HCT116 (cell line): ENCODE data around the gene ABCF3. TPM values are rescaled to one million over a fixed set of nuclear protein-coding genes. Genes with fewer than 3 reads are reported as not detected.

Experiments
- ATAC-seq: fragments of 200-7000 bp; cut with Tn5 transposase; 2 replicates; pipeline ENCODE4 v1.9.1; 2020; ENCODE audit warnings: mild to moderate bottlenecking, moderate library complexity
- BruUV-seq: library from RNA; stranded (reverse); fragments of 400-500 nt; replicated peaks from 2 replicates; lab custom pipeline; 2021; lab: Mats Ljungman, UMichigan
- CTCF ChIA-PET: fragments of 300-600 bp; sonication (Branson Sonifier 250); formaldehyde crosslinking; loops from one replicate; lab custom pipeline; 2021; ENCODE audit warnings: antibody characterized with exemption; lab: Charles Lee
- POLR2A ChIA-PET: fragments of 300-600, 350-600 bp; sonication (Branson Sonifier 250); formaldehyde crosslinking; loops from one replicate; lab custom pipeline; 2021; ENCODE audit warnings: antibody characterized with exemption; lab: Charles Lee
- RAD21 ChIA-PET, 2 experiments: fragments of 300-600 bp; sonication (Branson Sonifier 250); formaldehyde crosslinking; loops; one replicate each; lab custom pipeline; 2023; ENCODE audit warnings: low total read pairs in 2 of 2; ENCODE audit not compliant: uncharacterized antibody in 2 of 2, unreplicated experiment in 2 of 2, low non-redundant PET in 1 of 2; lab: Charles Lee
- DNase-seq: peaks from one replicate; pipeline ENCODE4 v3.0.0-alpha.2; 2010; ENCODE audit warnings: low read depth, low spot score
- H2AFZ ChIP-seq: fragments of 200-600 bp; shearing (Covaris generic), sonication (generic); 2 replicates; pipeline ENCODE4 v1.6.1; 2017; ENCODE audit warnings: low read depth, mixed run types, mixed read lengths, antibody characterized with exemption, low read length; ENCODE audit not compliant: poor library complexity, severe bottlenecking
- H3K27ac ChIP-seq: 2 replicates; pipeline ENCODE4 v1.5.1; 2012; ENCODE audit warnings: low read depth, low read length
- H3K27me3 ChIP-seq: fragments of 200-600 bp; sonication (generic); 2 replicates; pipeline ENCODE4 v1.6.1; 2016; ENCODE audit warnings: mixed run types, low read length, mixed read lengths; ENCODE audit not compliant: insufficient read depth
- H3K36me3 ChIP-seq, 2 experiments: fragments of 200-500 bp in 1 of 2; fragments of 200-600 bp in 1 of 2; sonication (Bioruptor generic) in 1 of 2; sonication (generic) in 1 of 2; 2 replicates each; pipeline versions ENCODE4 v1.5.1 to v1.6.1; 2014 to 2016; ENCODE audit warnings: low read length in 2 of 2, inconsistent platforms in 1 of 2, mixed read lengths in 1 of 2, mixed run types in 1 of 2; ENCODE audit not compliant: insufficient read depth in 2 of 2, control insufficient read depth in 1 of 2
- H3K4me1 ChIP-seq, 2 experiments: fragments of 200-600 bp in 1 of 2; sonication (generic) in 1 of 2; 2 replicates each; pipeline versions ENCODE4 v1.5.1 to v1.6.1; 2012 to 2017; ENCODE audit warnings: low read length in 2 of 2, inconsistent platforms in 1 of 2, mild to moderate bottlenecking in 1 of 2, mixed read lengths in 1 of 2, mixed run types in 1 of 2, moderate library complexity in 1 of 2; ENCODE audit not compliant: insufficient read depth in 2 of 2, control insufficient read depth in 1 of 2
- H3K4me2 ChIP-seq: fragments of 200-600 bp; sonication (generic); 2 replicates; pipeline ENCODE4 v1.6.1; 2017; ENCODE audit warnings: mixed run types, low read length, mixed read lengths
- H3K4me3 ChIP-seq, 2 experiments: fragments of 200-600 bp in 1 of 2; sonication (generic) in 1 of 2; replicated peaks in 1 of 2; 2 replicates each; pipeline ENCODE4 v1.5.1; 2011 to 2016; ENCODE audit warnings: low read length in 2 of 2, control low read depth in 1 of 2, low read depth in 1 of 2, mild to moderate bottlenecking in 1 of 2, mixed read lengths in 1 of 2, mixed run types in 1 of 2
- H3K79me2 ChIP-seq: fragments of 200-600 bp; sonication (generic); 2 replicates; pipeline ENCODE4 v1.6.1; 2017; ENCODE audit warnings: mild to moderate bottlenecking, mixed run types, low read length, moderate library complexity, mixed read lengths; ENCODE audit not compliant: insufficient read depth
- H3K9ac ChIP-seq: fragments of 200-600 bp; sonication (generic); 2 replicates; pipeline ENCODE4 v1.6.1; 2016; ENCODE audit warnings: low read length, mixed read lengths
- H3K9me2 ChIP-seq: fragments of 200-600 bp; sonication (generic), shearing (Covaris generic); 2 replicates; pipeline ENCODE4 v1.6.1; 2017; ENCODE audit warnings: mixed run types, mild to moderate bottlenecking, moderate library complexity; ENCODE audit not compliant: insufficient read depth
- H3K9me3 ChIP-seq, 2 experiments: fragments of 200-500 bp in 1 of 2; fragments of 200-600 bp in 1 of 2; sonication (Bioruptor generic) in 1 of 2; sonication (generic) in 1 of 2; 2 replicates each; pipeline ENCODE4 v1.6.1; 2014 to 2017; ENCODE audit warnings: low read length in 2 of 2, mixed read lengths in 2 of 2, inconsistent platforms in 1 of 2, low read depth in 1 of 2, mild to moderate bottlenecking in 1 of 2, mixed run types in 1 of 2, moderate library complexity in 1 of 2; ENCODE audit not compliant: control insufficient read depth in 1 of 2, insufficient read depth in 1 of 2
- H4K20me1 ChIP-seq: fragments of 200-600 bp; sonication (generic), shearing (Covaris generic); 2 replicates; pipeline ENCODE4 v1.6.1; 2017; ENCODE audit warnings: mixed run types, mild to moderate bottlenecking, moderate library complexity; ENCODE audit not compliant: insufficient read depth
- ATF3 ChIP-seq: IDR thresholded peaks from 2 replicates; pipeline ENCODE4 v1.6.1; 2012
- CEBPB ChIP-seq: IDR thresholded peaks from 2 replicates; pipeline ENCODE4 v1.6.1; 2012; ENCODE audit warnings: low read depth
- EGR1 ChIP-seq: IDR thresholded peaks from 2 replicates; pipeline ENCODE4 v1.6.1; 2012; ENCODE audit warnings: low read depth
- ELF1 ChIP-seq: IDR thresholded peaks from 2 replicates; pipeline ENCODE4 v1.6.1; 2012; ENCODE audit warnings: low read depth, borderline replicate concordance
- EZH2 ChIP-seq: fragments of 200-600 bp; sonication (generic); IDR thresholded peaks from 2 replicates; pipeline ENCODE4 v1.6.1; 2017; ENCODE audit warnings: antibody characterized with exemption, mixed run types
- EZH2phosphoT487 ChIP-seq: fragments of 200-600 bp; IDR thresholded peaks from 2 replicates; pipeline ENCODE4 v1.6.1; 2018; ENCODE audit warnings: antibody characterized with exemption, borderline replicate concordance
- JUND ChIP-seq: IDR thresholded peaks from 2 replicates; pipeline ENCODE4 v1.6.1; 2012
- POLR2AphosphoS5 ChIP-seq: IDR thresholded peaks from 2 replicates; pipeline ENCODE4 v1.6.1; 2011; ENCODE audit warnings: mild to moderate bottlenecking, low read depth, low read length, moderate library complexity
- RAD21 ChIP-seq: IDR thresholded peaks from 2 replicates; pipeline ENCODE4 v1.6.1; 2012; ENCODE audit warnings: low read depth, mild to moderate bottlenecking
- REST ChIP-seq: IDR thresholded peaks from 2 replicates; pipeline ENCODE4 v1.6.1; 2012; ENCODE audit warnings: low read depth
- SIN3A ChIP-seq: IDR thresholded peaks from 2 replicates; pipeline ENCODE4 v1.6.1; 2012; ENCODE audit warnings: low read depth
- SP1 ChIP-seq: IDR thresholded peaks from 2 replicates; pipeline ENCODE4 v1.6.1; 2012; ENCODE audit warnings: low read depth
- SRF ChIP-seq: IDR thresholded peaks from 2 replicates; pipeline ENCODE4 v1.6.1; 2012; ENCODE audit warnings: low read depth
- TCF7L2 ChIP-seq: IDR thresholded peaks from 2 replicates; pipeline ENCODE4 v1.7.0; 2011; ENCODE audit warnings: borderline replicate concordance, inconsistent platforms; ENCODE audit not compliant: insufficient read depth, insufficient read length; ENCODE audit errors: extremely low read depth
- ZBTB33 ChIP-seq: IDR thresholded peaks from 2 replicates; pipeline ENCODE4 v1.6.1; 2011; ENCODE audit warnings: mild to moderate bottlenecking, low read length, moderate library complexity; ENCODE audit not compliant: insufficient replicate concordance; ENCODE audit errors: extremely low read depth
- ZFX ChIP-seq: fragments of 450-650 bp; IDR thresholded peaks from 2 replicates; pipeline ENCODE4 v1.6.1; 2017
- ZNF274 ChIP-seq: fragments of 200-500 bp; sonication (Bioruptor generic); IDR thresholded peaks from 2 replicates; pipeline ENCODE4 v1.6.1; 2014; ENCODE audit warnings: mild to moderate bottlenecking, low read depth, low read length, inconsistent platforms
- intact Hi-C: fragments of 100-400 bp; cut with micrococcal nuclease; formaldehyde crosslinking; loops from 2 replicates; pipeline ENCODE4 v1.10.0; 2022
- total RNA-seq: library from RNA; stranded (reverse); gene quantifications from one replicate; pipeline ENCODE4 v1.2.1, GENCODE V29; 2021; ENCODE audit not compliant: unreplicated experiment
- TF ChIP-seq, protein P1 (sequence below): IDR thresholded peaks from 2 replicates; pipeline ENCODE4 v1.6.1; 2012

Gene ABCF3
- total RNA-seq, 1 experiment from 2014 or later = 74.6 TPM

- Histone ChIP-seq H4K20me1 (no peaks in the 10 kb centered on the region), H3K36me3 (no peaks in the 10 kb centered on the region), H3K27ac (peak overlapping the region; percentile 12; the same call in 1 of the 2 replicates), H3K4me3 (peak overlapping the region in 1 of 2 experiments; percentile 73; a peak in 3 of 4 replicates), H3K4me2 (peak overlapping the region; percentile 97), H2AFZ (no peak overlapping the region), H3K9ac (peak overlapping the region; percentile 61), H3K79me2 (no peaks in the 10 kb centered on the region), H3K4me1 (peaks cover 12 to 34% of the 10 kb centered on the region in 2 experiments), H3K9me3 (no peaks in the 10 kb centered on the region), H3K27me3 (no peaks in the 10 kb centered on the region), H3K9me2 (no peaks in the 10 kb centered on the region)
- intact Hi-C loops = no loop called here
- ChIA-PET RAD21 (no interaction called here), POLR2A (interaction anchor here (1.0 kb wide), 1 partner anchor 72 kb away, joined by 3 read pairs; no protein-coding TSS in a partner anchor), CTCF (interaction anchor here (0.8 kb wide), 1 partner anchor 57 kb away, joined by 3 read pairs; no protein-coding TSS in a partner anchor)
- no peak for ATAC-seq
- DNase-seq = no peak
- no TSS peak for BruUV-seq
- TF ChIP-seq ZBTB33 = no peak
- TF ChIP-seq SRF = no peak
- no peak for TF ChIP-seq POLR2AphosphoS5
- TF ChIP-seq ELF1 = no peak
- TF ChIP-seq CEBPB = no peak
- no peak for TF ChIP-seq EGR1
- no peak for TF ChIP-seq JUND
- no peak for TF ChIP-seq EZH2phosphoT487
- no peak for TF ChIP-seq EZH2
- TF ChIP-seq TCF7L2 = no peak
- TF ChIP-seq ATF3 = no peak
- no peak for TF ChIP-seq REST
- TF ChIP-seq SIN3A = no peak
- TF ChIP-seq, protein P1, sequence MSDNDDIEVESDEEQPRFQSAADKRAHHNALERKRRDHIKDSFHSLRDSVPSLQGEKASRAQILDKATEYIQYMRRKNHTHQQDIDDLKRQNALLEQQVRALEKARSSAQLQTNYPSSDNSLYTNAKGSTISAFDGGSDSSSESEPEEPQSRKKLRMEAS = no peak
- TF ChIP-seq RAD21 = no peak
- no peak for TF ChIP-seq ZFX
- no peak for TF ChIP-seq ZNF274
- TF ChIP-seq SP1 = no peak
Observed at GRCh38 chr3:184230603-184231528, 44.9 kb downstream of the ABCF3 start.
